Right renal cortex interstitium (tissue), 3 donors: ENCODE data around the gene BANF2. TPM values are rescaled to one million over a fixed set of nuclear protein-coding genes. Genes with fewer than 3 reads are reported as not detected.
"Not testable (repeated sequence)": the region's sequence is repeated elsewhere in the genome, so short reads cannot be mapped to it uniquely, and the experiment has no call there.

Experiments used
- DNase-seq, 3 donors: peaks; one replicate each; pipeline ENCODE4 v3.0.0-alpha.2; 2013; ENCODE audit warnings: low read depth in 3 of 3, low spot score in 2 of 3
- polyA plus RNA-seq, 3 donors: library from polyadenylated mRNA; unstranded; fragments of 120-200 nt; gene quantifications; one replicate each; pipeline ENCODE4 v1.2.1, GENCODE V29; 2013; ENCODE audit not compliant: insufficient read length in 3 of 3

The BANF2 gene
- polyA plus RNA-seq, 3 donors, result 0.29 TPM; not detected in 2

GRCh38 chr20:17682103-17682888 lies 17.5 kb upstream of the BANF2 start, which contains the start of gene RRBP1:
RRBP1 (minus strand) TSS chr20:17682242; CDS start chr20:17660507, 21,735 bp downstream.
- DNase-seq, result peak; percentile 83 to 92 (median 84)

GRCh38 chr20:17682889-17683198 lies 16.9 kb upstream of the BANF2 start:
- no peak for DNase-seq

GRCh38 chr20:17683218-17684076 lies 16.3 kb upstream of the BANF2 start:
- no peak for DNase-seq

- no peak for DNase-seq
These were observed 15.5 kb upstream of the BANF2 start for GRCh38 chr20:17684077-17684888.

- no peak for DNase-seq
These were observed 14.6 kb upstream of the BANF2 start for GRCh38 chr20:17685168-17685567.

- DNase-seq, result no peak
These were observed 12.0 kb upstream of the BANF2 start for GRCh38 chr20:17687800-17688199.

- no peak for DNase-seq
These were observed 10.8 kb upstream of the BANF2 start for GRCh38 chr20:17688965-17689364.

- no peak for DNase-seq
These were observed 9.6 kb upstream of the BANF2 start for GRCh38 chr20:17690144-17690543.

- DNase-seq, result no peak
These were observed 8.0 kb upstream of the BANF2 start for GRCh38 chr20:17691758-17692157.

GRCh38 chr20:17693444-17694001 lies 6.2 kb upstream of the BANF2 start:
- no peak for DNase-seq

- DNase-seq, result no peak
These were observed 5.0 kb upstream of the BANF2 start for GRCh38 chr20:17694767-17695166.

- DNase-seq, result no peak
These were observed 3.5 kb upstream of the BANF2 start for GRCh38 chr20:17696287-17696686.

- DNase-seq, result no peak
These were observed 2.6 kb upstream of the BANF2 start for GRCh38 chr20:17697171-17697570.

- no peak for DNase-seq
These were observed 1.4 kb upstream of the BANF2 start for GRCh38 chr20:17698384-17698783.

GRCh38 chr20:17700637-17701036 lies 871 bp downstream of the BANF2 start:
- no peak for DNase-seq

GRCh38 chr20:17701826-17702225 lies 2.1 kb downstream of the BANF2 start:
- no peak for DNase-seq

GRCh38 chr20:17704589-17705317 lies 5.0 kb downstream of the BANF2 start:
- no peak for DNase-seq

- no peak for DNase-seq
These were observed 6.2 kb downstream of the BANF2 start for GRCh38 chr20:17705916-17706315.

GRCh38 chr20:17706632-17707031 lies 6.9 kb downstream of the BANF2 start:
- DNase-seq, result no peak

- not testable (repeated sequence) for DNase-seq
These were observed 8.2 kb downstream of the BANF2 start for GRCh38 chr20:17707951-17708350.
